ENCODE data around the gene MTHFD2L. TPM values are rescaled to one million over a fixed set of nuclear protein-coding genes. Genes with fewer than 3 reads are reported as not detected.

The MTHFD2L gene
- total RNA-seq, 1 experiment from 2014 or later: 9.4 TPM

- TF ChIP-seq JAZF1 (CRISPR knock-in tag; IDR thresholded peaks at IDR 0.05): no peak
Measured at GRCh38 chr4:74262522-74262921, 104.6 kb downstream of the MTHFD2L start (continued).

DNA sequence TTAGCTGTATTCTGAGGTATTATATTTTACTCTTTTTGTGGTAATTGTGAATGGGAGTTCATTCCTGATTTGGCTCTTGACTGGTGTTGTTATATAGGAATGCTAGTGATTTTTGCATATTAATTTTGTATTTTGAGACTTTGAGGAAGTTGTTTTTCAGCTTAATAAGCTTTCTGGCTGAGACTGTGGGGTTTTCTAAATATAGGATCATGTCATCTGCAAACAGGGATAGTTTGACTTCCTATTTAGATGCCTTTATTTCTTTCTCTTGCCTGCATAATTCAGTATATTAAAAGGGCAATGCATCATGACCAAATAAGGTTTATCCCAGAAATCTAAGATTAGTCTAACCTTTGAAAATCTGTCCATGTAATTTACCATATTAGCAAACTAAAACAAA, 105.6 kb downstream of the MTHFD2L start:
- ATAC-seq: no peak
- DNase-seq (ENCODE audit: low spot score): no peak
- H3K27ac Mint-ChIP-seq: no peak overlapping the region
- H3K27me3 Mint-ChIP-seq (ENCODE audit: low read depth): no peaks in the 10 kb centered on the region
- no peaks in the 10 kb centered on the region for H3K9me3 Mint-ChIP-seq
- CTCF ChIA-PET: no interaction called here
- no peaks in the 10 kb centered on the region for H3K4me1 Mint-ChIP-seq
- no peak overlapping the region for H3K4me3 Mint-ChIP-seq
- no peaks in the 10 kb centered on the region for H3K36me3 Mint-ChIP-seq
- TF ChIP-seq NFATC4 (CRISPR knock-in tag; IDR thresholded peaks at IDR 0.05): no peak
- TF ChIP-seq, protein P1, sequence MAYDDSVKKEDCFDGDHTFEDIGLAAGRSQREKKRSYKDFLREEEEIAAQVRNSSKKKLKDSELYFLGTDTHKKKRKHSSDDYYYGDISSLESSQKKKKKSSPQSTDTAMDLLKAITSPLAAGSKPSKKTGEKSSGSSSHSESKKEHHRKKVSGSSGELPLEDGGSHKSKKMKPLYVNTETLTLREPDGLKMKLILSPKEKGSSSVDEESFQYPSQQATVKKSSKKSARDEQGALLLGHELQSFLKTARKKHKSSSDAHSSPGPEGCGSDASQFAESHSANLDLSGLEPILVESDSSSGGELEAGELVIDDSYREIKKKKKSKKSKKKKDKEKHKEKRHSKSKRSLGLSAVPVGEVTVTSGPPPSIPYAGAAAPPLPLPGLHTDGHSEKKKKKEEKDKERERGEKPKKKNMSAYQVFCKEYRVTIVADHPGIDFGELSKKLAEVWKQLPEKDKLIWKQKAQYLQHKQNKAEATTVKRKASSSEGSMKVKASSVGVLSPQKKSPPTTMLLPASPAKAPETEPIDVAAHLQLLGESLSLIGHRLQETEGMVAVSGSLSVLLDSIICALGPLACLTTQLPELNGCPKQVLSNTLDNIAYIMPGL (CRISPR knock-in tag; IDR thresholded peaks at IDR 0.05): no peak
- TF ChIP-seq, protein P2, sequence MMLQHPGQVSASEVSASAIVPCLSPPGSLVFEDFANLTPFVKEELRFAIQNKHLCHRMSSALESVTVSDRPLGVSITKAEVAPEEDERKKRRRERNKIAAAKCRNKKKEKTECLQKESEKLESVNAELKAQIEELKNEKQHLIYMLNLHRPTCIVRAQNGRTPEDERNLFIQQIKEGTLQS (CRISPR knock-in tag; conservative IDR thresholded peaks at IDR 0.05): no peak
- no peak for TF ChIP-seq FOXK1 (CRISPR knock-in tag; IDR thresholded peaks at IDR 0.05)
- POLR2A ChIA-PET: no interaction called here

DNA sequence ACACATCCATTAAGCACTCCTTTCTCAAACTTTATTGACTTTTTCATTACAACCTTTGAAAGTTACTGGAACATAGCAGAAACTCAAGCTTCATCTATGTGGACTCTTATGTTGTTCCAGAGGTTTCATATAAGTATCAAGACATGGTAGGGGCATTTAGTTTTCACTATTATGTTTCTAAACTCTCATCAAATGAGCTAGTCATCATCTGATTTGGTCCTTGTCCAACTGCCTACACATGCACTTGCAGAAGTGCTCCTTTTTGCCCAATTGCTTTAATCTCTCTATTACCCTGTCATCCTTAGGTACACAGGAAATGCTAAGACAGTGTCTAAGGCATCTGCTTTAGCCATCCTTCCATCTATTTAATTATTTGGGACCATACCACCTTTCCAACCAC, 108.2 kb downstream of the MTHFD2L start:
- Mint-ChIP-seq H3K4me3 (no peak overlapping the region), H3K27ac (no peak overlapping the region), H3K27me3 (ENCODE audit: low read depth) (peaks cover 3% of the 10 kb centered on the region; the same call in 1 of the 2 replicates), H3K4me1 (no peaks in the 10 kb centered on the region), H3K36me3 (no peaks in the 10 kb centered on the region), H3K9me3 (no peaks in the 10 kb centered on the region)
- TF ChIP-seq SOX15 (CRISPR knock-in tag; IDR thresholded peaks at IDR 0.05) (no peak), IRF1 (CRISPR knock-in tag; IDR thresholded peaks at IDR 0.05) (no peak), SMAD3 (CRISPR knock-in tag; IDR thresholded peaks at IDR 0.05; ENCODE audit: borderline replicate concordance) (no peak), TP53 (CRISPR knock-in tag; IDR thresholded peaks at IDR 0.05) (no peak), PRRX2 (CRISPR knock-in tag; IDR thresholded peaks at IDR 0.05) (no peak), NR3C1 (CRISPR knock-in tag; conservative IDR thresholded peaks at IDR 0.05; ENCODE audit: low read depth) (no peak), PRDM15 (CRISPR knock-in tag; IDR thresholded peaks at IDR 0.05) (no peak), ESRRA (CRISPR knock-in tag; IDR thresholded peaks at IDR 0.05; ENCODE audit: borderline replicate concordance) (no peak), GABPB1 (CRISPR knock-in tag; IDR thresholded peaks at IDR 0.05) (no peak), ZNF263 (CRISPR knock-in tag; IDR thresholded peaks at IDR 0.05; ENCODE audit: low read depth) (no peak), ZNF671 (CRISPR knock-in tag; IDR thresholded peaks at IDR 0.05) (no peak), GRHL2 (CRISPR knock-in tag; IDR thresholded peaks at IDR 0.05; ENCODE audit: insufficient replicate concordance, severe bottlenecking) (no peak)
- TF ChIP-seq, protein P3, sequence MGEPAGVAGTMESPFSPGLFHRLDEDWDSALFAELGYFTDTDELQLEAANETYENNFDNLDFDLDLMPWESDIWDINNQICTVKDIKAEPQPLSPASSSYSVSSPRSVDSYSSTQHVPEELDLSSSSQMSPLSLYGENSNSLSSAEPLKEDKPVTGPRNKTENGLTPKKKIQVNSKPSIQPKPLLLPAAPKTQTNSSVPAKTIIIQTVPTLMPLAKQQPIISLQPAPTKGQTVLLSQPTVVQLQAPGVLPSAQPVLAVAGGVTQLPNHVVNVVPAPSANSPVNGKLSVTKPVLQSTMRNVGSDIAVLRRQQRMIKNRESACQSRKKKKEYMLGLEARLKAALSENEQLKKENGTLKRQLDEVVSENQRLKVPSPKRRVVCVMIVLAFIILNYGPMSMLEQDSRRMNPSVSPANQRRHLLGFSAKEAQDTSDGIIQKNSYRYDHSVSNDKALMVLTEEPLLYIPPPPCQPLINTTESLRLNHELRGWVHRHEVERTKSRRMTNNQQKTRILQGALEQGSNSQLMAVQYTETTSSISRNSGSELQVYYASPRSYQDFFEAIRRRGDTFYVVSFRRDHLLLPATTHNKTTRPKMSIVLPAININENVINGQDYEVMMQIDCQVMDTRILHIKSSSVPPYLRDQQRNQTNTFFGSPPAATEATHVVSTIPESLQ (CRISPR knock-in tag; IDR thresholded peaks at IDR 0.05): no peak
- TF ChIP-seq, protein P4, sequence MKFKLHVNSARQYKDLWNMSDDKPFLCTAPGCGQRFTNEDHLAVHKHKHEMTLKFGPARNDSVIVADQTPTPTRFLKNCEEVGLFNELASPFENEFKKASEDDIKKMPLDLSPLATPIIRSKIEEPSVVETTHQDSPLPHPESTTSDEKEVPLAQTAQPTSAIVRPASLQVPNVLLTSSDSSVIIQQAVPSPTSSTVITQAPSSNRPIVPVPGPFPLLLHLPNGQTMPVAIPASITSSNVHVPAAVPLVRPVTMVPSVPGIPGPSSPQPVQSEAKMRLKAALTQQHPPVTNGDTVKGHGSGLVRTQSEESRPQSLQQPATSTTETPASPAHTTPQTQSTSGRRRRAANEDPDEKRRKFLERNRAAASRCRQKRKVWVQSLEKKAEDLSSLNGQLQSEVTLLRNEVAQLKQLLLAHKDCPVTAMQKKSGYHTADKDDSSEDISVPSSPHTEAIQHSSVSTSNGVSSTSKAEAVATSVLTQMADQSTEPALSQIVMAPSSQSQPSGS (CRISPR knock-in tag; IDR thresholded peaks at IDR 0.05; ENCODE audit: borderline replicate concordance, low read depth): no peak
- ATAC-seq (no peak), DNase-seq (ENCODE audit: low spot score) (no peak)
- POLR2A ChIA-PET: no interaction called here
- CTCF ChIA-PET: no interaction called here
